Left kidney (tissue), 8 donors: ENCODE measurements around the gene B4GALT2. TPM values are rescaled to one million over a fixed set of nuclear protein-coding genes. Genes with fewer than 3 reads are reported as not detected.

Experiments
- DNase-seq: peaks from one replicate; pipeline ENCODE4 v3.0.0-alpha.2; 2013
- long read RNA-seq, 8 donors: transcript quantifications; one replicate each; lab custom pipeline, GENCODE V29; 2026
- polyA plus RNA-seq: library from polyadenylated mRNA; unstranded; fragments of 120-200 nt; gene quantifications from one replicate; pipeline ENCODE4 v1.2.1, GENCODE V29; 2013; ENCODE audit not compliant: insufficient read length

Gene B4GALT2
- polyA plus RNA-seq, result 33.7 TPM
- long read RNA-seq, donor 1, transcript B4GALT2-203 (7 exons, 2,203 nt), result major isoform, 22 of 47 reads
- long read RNA-seq, donor 1, partial matches to known transcripts, result 25 of 47 reads
- long read RNA-seq, donor 1, other reads (novel, unspliced or antisense), result 0 of 47 reads
- long read RNA-seq, donor 2, transcript B4GALT2-203 (7 exons, 2,203 nt), result major isoform, 13 of 13 reads
- long read RNA-seq, donor 2, partial matches to known transcripts, result 0 of 13 reads
- long read RNA-seq, donor 2, other reads (novel, unspliced or antisense), result 0 of 13 reads
- long read RNA-seq, donor 3, transcript B4GALT2-203 (7 exons, 2,203 nt), result major isoform, 9 of 9 reads
- long read RNA-seq, donor 3, partial matches to known transcripts, result 0 of 9 reads
- long read RNA-seq, donor 3, other reads (novel, unspliced or antisense), result 0 of 9 reads
- long read RNA-seq, donor 4, partial matches to known transcripts, result 0 of 1 reads
- long read RNA-seq, donor 4, other reads (novel, unspliced or antisense), result 0 of 1 reads
- long read RNA-seq, donor 5, transcript B4GALT2-203 (7 exons, 2,203 nt), result major isoform, 29 of 54 reads
- long read RNA-seq, donor 5, partial matches to known transcripts, result 25 of 54 reads
- long read RNA-seq, donor 5, other reads (novel, unspliced or antisense), result 0 of 54 reads
- long read RNA-seq, donor 6, transcript B4GALT2-203 (7 exons, 2,203 nt), result major isoform, 28 of 45 reads
- long read RNA-seq, donor 6, partial matches to known transcripts, result 17 of 45 reads
- long read RNA-seq, donor 6, other reads (novel, unspliced or antisense), result 0 of 45 reads
- long read RNA-seq, donor 7, transcript B4GALT2-203 (7 exons, 2,203 nt), result major isoform, 22 of 23 reads
- long read RNA-seq, donor 7, partial matches to known transcripts, result 0 of 23 reads
- long read RNA-seq, donor 7, other reads (novel, unspliced or antisense), result 0 of 23 reads
- long read RNA-seq, donor 8, partial matches to known transcripts, result 0 of 2 reads
- long read RNA-seq, donor 8, other reads (novel, unspliced or antisense), result 0 of 2 reads

GRCh38 chr1:43978551-43979260 lies at the start of gene B4GALT2:
TSS of gene B4GALT2 (plus strand) at chr1:43979210. CDS start at chr1:43981161, 1,951 bp downstream.
- DNase-seq, result no peak

GRCh38 chr1:43930168-43930948 lies 48.7 kb upstream of the B4GALT2 start:
- no peak for DNase-seq

DNA sequence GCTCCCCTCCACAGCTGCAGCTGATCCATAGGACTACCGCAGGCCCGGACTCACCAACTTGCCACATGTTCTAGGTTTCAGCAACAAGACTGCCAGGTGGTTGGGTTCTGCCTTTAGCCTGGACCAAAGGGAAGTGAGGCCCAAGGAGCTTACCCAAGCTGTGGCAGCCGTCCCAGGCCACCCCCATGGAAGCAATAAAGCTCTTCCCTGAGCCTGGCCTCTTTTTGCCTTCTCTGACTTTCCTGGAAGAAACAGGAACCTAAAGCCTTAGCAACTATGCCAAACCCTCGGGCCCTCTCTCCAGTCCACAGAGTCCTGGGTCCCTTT lies 48.1 kb upstream of the B4GALT2 start:
- no peak for DNase-seq

GRCh38 chr1:43931711-43932660 lies 47.0 kb upstream of the B4GALT2 start:
- no peak for DNase-seq

- no peak for DNase-seq
Measured at GRCh38 chr1:43932786-43933385, 46.1 kb upstream of the B4GALT2 start.

DNA sequence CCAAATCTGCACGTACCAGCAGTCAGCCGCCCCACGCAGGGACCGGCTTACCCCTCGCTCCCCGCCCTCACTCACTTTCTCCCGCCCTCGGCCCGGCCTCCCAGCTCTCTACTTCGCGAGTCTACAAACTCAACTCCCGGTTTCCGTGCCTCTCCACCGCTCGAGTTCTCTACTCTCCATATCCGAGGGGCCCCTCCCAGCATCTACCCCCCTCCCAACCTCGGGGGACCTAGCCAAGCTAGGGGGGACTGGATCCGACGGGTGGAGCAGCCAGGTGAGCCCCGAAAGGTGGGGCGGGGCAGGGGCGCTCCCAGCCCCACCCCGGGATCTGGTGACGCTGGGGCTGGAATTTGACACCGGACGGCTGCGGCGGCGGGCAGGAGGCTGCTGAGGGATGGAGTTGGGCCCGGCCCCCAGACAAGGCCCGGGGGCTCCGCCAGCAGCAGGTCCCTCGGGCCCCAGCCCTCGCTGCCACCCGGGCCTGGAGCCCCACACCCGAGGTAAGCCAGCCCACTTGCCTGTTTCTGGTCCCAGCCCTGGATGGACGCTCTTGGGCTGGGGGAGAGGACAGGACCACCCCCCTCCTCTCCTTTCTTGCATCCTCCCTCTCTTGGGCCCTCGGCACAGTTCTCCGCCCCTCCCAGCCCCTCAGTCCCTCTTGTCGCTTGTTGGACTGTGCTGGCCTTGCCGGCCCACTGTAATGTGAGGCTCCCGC lies 45.5 kb upstream of the B4GALT2 start, which contains the start of gene ARTN:
Gene ARTN (plus strand): TSS at position 416 of the 715 bp plus-strand sequence. CDS start 1,856 bp downstream, outside the sequence.
- DNase-seq, result no peak

DNA sequence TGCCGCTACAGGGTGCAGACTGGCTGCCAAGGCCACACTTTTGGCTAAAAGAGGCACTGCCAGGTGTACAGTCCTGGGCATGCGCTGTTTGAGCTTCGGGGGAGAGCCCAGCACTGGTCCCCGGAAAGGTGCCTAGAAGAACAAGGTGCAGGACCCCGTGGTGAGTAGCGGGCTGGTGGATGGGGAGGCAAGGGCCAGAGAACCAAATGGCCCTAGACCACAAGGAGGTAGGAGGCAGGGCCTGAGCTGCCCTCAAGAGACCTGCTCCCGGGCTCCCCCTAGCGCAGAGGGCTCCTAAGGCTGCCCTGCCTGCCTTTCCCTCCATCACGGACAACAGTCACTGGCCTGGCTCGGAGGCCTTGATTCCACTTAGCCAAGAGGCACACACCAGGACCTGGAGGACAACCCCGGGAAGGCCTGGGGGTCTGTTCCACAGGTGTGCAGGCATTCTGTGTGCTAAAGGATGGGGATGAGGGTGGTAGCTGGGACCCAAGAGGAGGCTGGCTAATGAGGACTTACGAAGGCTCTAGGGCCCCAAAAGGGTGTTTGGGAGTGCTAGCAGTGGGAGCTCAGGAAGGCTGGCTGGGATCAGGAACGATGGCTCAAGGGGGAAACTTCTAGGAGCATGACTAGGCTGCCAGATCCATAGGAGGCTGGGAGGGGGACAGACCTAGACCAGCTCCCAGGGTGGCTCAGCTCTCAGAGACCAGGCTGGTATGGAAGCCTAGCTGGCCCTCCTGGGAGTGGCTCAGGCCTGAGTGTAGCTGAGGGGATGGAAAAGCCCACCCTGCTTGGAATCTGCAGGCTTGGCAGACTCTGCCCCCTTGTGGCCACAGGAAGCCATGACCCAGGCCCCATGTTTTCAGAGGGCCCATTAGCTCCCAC lies 44.7 kb upstream of the B4GALT2 start:
- DNase-seq, result no peak

DNA sequence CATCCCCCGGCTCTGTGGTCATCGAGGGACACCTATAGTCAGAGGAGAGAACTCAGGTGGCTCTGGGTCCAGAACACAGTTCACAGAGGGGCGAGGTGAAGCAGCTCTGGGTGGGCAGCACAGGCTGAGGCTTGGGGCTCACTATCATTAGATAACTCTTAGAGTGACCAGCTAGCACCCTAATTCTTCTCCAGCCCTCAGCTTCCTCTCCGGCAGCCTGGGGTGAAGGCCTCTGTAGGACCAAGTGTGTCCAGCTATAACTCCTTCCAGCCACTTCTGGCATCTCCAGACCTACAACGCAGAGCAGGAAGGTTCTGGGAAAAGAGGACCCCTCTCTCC lies 44.1 kb upstream of the B4GALT2 start:
- DNase-seq, result no peak

- no peak for DNase-seq
Measured at GRCh38 chr1:43935711-43936427, 43.1 kb upstream of the B4GALT2 start.

- no peak for DNase-seq
Measured at GRCh38 chr1:43936431-43937151, 42.4 kb upstream of the B4GALT2 start.

GRCh38 chr1:43937179-43937865 lies 41.7 kb upstream of the B4GALT2 start:
- DNase-seq, result no peak

GRCh38 chr1:43938383-43938782 lies 40.6 kb upstream of the B4GALT2 start:
- DNase-seq, result no peak

DNA sequence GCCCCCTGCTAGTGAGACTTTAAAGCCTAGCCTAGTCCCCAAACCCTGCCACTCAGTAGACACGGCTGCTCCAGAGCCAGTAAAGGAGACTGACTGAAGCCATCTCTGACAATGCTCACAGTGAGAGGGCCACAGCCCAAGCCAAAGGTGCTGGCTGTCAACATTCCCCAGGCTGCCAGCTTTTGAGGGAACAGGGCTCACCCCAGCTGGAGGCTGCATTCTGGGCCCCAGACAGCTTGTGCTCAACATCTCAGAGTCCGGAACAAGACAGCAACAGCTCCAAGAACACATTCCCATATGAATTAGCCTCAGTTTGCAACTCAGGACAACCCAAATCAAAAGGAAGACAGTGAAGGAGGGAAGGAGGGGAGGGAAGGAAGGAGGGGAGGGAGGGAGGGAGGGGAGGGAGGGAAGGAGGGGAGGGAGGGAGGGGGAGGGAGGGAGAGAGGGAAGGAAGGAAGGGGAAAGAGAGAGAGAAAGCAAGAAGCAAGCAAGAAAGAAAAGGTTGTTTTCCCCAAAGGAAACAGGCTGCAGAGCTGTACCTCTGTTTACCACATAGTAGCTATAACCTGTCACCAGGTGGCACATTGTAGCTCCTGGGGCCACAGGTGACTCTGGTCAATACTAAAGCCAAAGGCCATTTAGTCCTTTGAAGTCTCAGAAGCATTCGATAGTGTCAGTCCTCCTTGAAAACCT lies 40.0 kb upstream of the B4GALT2 start:
- DNase-seq, result no peak

GRCh38 chr1:43942411-43942810 lies 36.6 kb upstream of the B4GALT2 start:
- no peak for DNase-seq

DNA sequence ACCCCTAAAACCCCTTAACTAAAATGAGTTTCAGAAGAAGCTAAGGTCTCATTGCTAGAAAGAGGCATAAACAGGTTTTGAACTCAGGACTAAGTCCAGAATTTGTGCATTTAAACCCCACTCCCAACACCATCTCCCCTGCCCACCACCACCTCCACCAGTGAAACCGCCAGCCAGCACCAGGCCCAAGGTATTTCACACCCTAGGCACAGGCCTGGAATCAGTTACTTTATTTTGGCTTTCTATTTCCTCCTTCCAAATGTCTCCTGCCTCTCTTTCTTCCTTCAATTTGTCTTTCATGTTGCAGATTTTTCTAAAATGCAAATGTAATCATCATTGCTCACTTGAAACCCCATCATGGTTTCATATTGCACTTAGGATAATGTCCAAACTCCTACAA lies 34.1 kb upstream of the B4GALT2 start:
- no peak for DNase-seq
